OCI-LY3 (cell line): Measurements from ENCODE around the gene BNIP2.

ENCODE experiments used
- EZH2phosphoT487 ChIP-seq: fragments of 200-600 bp; shearing (Covaris generic); IDR thresholded peaks from 2 replicates; pipeline ENCODE4 v1.6.1; 2018; ENCODE audit warnings: antibody characterized with exemption, mixed run types, low read depth
- TF ChIP-seq, protein P1 (sequence below): fragments of 200-600, 300-600 bp; sonication (generic); IDR thresholded peaks from 2 replicates; pipeline ENCODE4 v1.5.1; 2014; ENCODE audit warnings: antibody characterized with exemption, low read length, low read depth

DNA sequence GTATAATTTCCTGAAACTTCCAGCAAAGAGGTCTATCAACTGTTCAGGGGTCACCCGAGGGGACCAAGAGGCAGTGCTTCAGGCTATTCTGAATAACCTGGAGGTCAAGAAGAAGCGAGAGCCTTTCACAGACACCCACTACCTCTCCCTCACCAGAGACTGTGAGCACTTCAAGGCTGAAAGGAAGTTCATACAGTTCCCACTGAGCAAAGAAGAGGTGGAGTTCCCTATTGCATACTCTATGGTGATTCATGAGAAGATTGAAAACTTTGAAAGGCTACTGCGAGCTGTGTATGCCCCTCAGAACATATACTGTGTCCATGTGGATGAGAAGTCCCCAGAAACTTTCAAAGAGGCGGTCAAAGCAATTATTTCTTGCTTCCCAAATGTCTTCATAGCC, 70.7 kb downstream of the BNIP2 start:
- TF ChIP-seq, protein P1, sequence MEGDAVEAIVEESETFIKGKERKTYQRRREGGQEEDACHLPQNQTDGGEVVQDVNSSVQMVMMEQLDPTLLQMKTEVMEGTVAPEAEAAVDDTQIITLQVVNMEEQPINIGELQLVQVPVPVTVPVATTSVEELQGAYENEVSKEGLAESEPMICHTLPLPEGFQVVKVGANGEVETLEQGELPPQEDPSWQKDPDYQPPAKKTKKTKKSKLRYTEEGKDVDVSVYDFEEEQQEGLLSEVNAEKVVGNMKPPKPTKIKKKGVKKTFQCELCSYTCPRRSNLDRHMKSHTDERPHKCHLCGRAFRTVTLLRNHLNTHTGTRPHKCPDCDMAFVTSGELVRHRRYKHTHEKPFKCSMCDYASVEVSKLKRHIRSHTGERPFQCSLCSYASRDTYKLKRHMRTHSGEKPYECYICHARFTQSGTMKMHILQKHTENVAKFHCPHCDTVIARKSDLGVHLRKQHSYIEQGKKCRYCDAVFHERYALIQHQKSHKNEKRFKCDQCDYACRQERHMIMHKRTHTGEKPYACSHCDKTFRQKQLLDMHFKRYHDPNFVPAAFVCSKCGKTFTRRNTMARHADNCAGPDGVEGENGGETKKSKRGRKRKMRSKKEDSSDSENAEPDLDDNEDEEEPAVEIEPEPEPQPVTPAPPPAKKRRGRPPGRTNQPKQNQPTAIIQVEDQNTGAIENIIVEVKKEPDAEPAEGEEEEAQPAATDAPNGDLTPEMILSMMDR, result no peak
- no peak for TF ChIP-seq EZH2phosphoT487
